Heart left ventricle (tissue), 16 donors: Measurements from ENCODE around the gene ISCU. TPM values are rescaled to one million over a fixed set of nuclear protein-coding genes. Genes with fewer than 3 reads are reported as not detected.

Source experiments
- ATAC-seq, 4 donors: fragments of 200-7000 bp; cut with Tn5 transposase; one replicate each; pipeline ENCODE4 v1.9.1; 2020 to 2022; ENCODE audit warnings: moderate library complexity in 4 of 4, mild to moderate bottlenecking in 3 of 4, moderate number of reproducible peaks in 1 of 4
- DNase-seq, 5 donors: peaks; one replicate each; pipeline ENCODE4 v3.0.0-alpha.2; 2020
- H3K27ac ChIP-seq, 12 donors: fragments of 200-600 bp; sonication (generic) in 4 of 12; one replicate each; pipeline versions ENCODE4 v1.5.0 to v1.8.0; 2016 to 2022; ENCODE audit warnings: mild to moderate bottlenecking in 2 of 12
- H3K27me3 ChIP-seq, 9 donors: fragments of 200-600 bp; sonication (generic) in 2 of 9; one replicate each; pipeline versions ENCODE4 v1.5.1 to v1.8.0; 2016 to 2022; ENCODE audit warnings: mild to moderate bottlenecking in 3 of 9
- H3K36me3 ChIP-seq, 9 donors: fragments of 200-600 bp; sonication (generic) in 2 of 9; one replicate each; pipeline versions ENCODE4 v1.5.0 to v1.8.0; 2018 to 2022; ENCODE audit warnings: mild to moderate bottlenecking in 2 of 9
- H3K4me1 ChIP-seq, 12 donors: fragments of 200-600 bp; sonication (generic) in 4 of 12; one replicate each; pipeline versions ENCODE4 v1.5.0 to v1.8.0; 2016 to 2022; ENCODE audit warnings: mild to moderate bottlenecking in 3 of 12
- H3K4me3 ChIP-seq, 12 donors: fragments of 200-600 bp; sonication (generic) in 4 of 12; one replicate each; pipeline versions ENCODE4 v1.5.0 to v1.8.0; 2017 to 2022; ENCODE audit warnings: mild to moderate bottlenecking in 9 of 12, moderate library complexity in 4 of 12
- H3K9me3 ChIP-seq, 12 donors: fragments of 200-600 bp; sonication (generic) in 4 of 12; one replicate each; pipeline versions ENCODE4 v1.5.0 to v1.8.0; 2016 to 2022; ENCODE audit warnings: mild to moderate bottlenecking in 1 of 12
- CTCF ChIP-seq, 12 donors: fragments of 200-600 bp; sonication (generic) in 4 of 12; IDR thresholded peaks; one replicate each; pipeline versions ENCODE4 v1.5.0 to v1.8.0; 2018 to 2022; ENCODE audit warnings: antibody characterized with exemption in 12 of 12, mild to moderate bottlenecking in 5 of 12
- POLR2A ChIP-seq, 2 donors: fragments of 450-650 bp; IDR thresholded peaks; one replicate each; pipeline ENCODE4 v1.6.1; 2017; ENCODE audit warnings: antibody characterized with exemption in 2 of 2, mild to moderate bottlenecking in 2 of 2, moderate library complexity in 2 of 2
- WGBS, 4 donors: extraction: QIAGEN DNeasy Blood & Tissue Kit in 2 of 4; methylation state at CpG; one replicate each; pipeline versions ENCODE4 v1.1.5 to v1.1.7; 2013 to 2018; 5-methylcytosine and 5-hydroxymethylcytosine counted together
- intact Hi-C, 10 donors: fragments of 100-400 bp; cut with DNase I; formaldehyde crosslinking; loops; one replicate each; pipeline versions ENCODE4 v1.11.1 to v1.14.2; 2022
- polyA plus RNA-seq, 2 donors: library from polyadenylated mRNA; stranded (reverse); fragments of 200-250 nt; gene quantifications; one replicate each; pipeline ENCODE4 v1.2.3, GENCODE V29; 2013
- total RNA-seq, 9 donors: library from RNA; depleted of rRNA in 2 of 9; stranded (reverse); fragments of >200 nt in 2 of 9; fragmentation: NEBNext Ultra II Directional in 3 of 9; extraction: Animal tissue kit (Norgen Biotek cat#: 25700) in 3 of 9; gene quantifications; one replicate each; pipeline versions ENCODE4 v1.1.0 to v1.2.4, GENCODE V29; 2016 to 2023
- donor health status: ischemic (EF 13 %, LVEDD 7.1; RV severe dilation, severe dysfunction).
- donor health status: healthy with polysubstance abuse.
- donor health status: DM: no; HTN: yes; CAD: no.
- donor health status: DM: no; HTN: no; CAD: no.
- donor health status: ischemic (EF 25% LVEDD 6.9; RV normal size, moderate dysfunction).
- donor health status: ischemic (EF 25% LVEDD 5.7; RV mildly dilated, moderate dysfunction).
- donor health status: healthy.
- donor health status: DM: yes; HTN: yes; CAD: no.
- donor health status: ischemic (EF 35%, LVEDD 5.7; RV mildly dilated, moderate dysfunction).
- donor health status: nonischemic (EF 11% LVEDD 7.7; RV severe dilation, severe dysfunction).
- donor health status: DM: yes; HTN: yes; CAD: no.
- donor health status: PGD.
- donor health status: ischemic (EF 29% LVEDD 5.4; RV normal size, mild dysfunction).
- donor health status: nonischemic (EF 23%, LVEDD 6.1; RV moderate dilation, normal function).

ISCU gene
- total and polyA plus RNA-seq, 11 donors: 203 to 632 (median 462) TPM

- H3K4me1 ChIP-seq: peaks cover 0 to 64% (median 36%) of the 10 kb centered on the region in 12 donors
- peak in 2 of 4 donors; percentile 8 to 29 for ATAC-seq
- intact Hi-C loops: loop anchor here in 8 of 10 donors (1.0 to 10.0 kb wide), 13 partner anchors 51 to 529 kb away; partner anchors contain the start of genes ALKBH2 (in 7 of the 8) and UNG (in 4 of the 8)
Measured at GRCh38 chr12:108565976-108566375, 3.6 kb downstream of the ISCU start.

GRCh38 chr12:108566452-108566851, 4.1 kb downstream of the ISCU start:
- H3K4me1 ChIP-seq: peaks cover 0 to 62% (median 38%) of the 10 kb centered on the region in 12 donors
- no peak for ATAC-seq
- peaks cover 0 to 69% (median 63%) of the 10 kb centered on the region in 9 donors for H3K36me3 ChIP-seq
- H3K27me3 ChIP-seq: no peaks in the 10 kb centered on the region
- WGBS, 4 donors: 81 to 96% (median 94%) methylated on average over 4 of the region's 4 CpGs
- peak overlapping the region in 11 of 12 donors; percentile 4 to 96 (median 52) for H3K27ac ChIP-seq
- TF ChIP-seq CTCF (IDR thresholded peaks at IDR 0.05) (no peak), POLR2A (IDR thresholded peaks at IDR 0.05) (no peak)
- intact Hi-C loops: loop anchor here in 8 of 10 donors (1.0 to 10.0 kb wide), 11 partner anchors 50 to 528 kb away; partner anchors contain the start of genes ALKBH2 (in 6 of the 8) and UNG (in 4 of the 8)
- no peak for DNase-seq
- no peak overlapping the region for H3K4me3 ChIP-seq
- no peaks in the 10 kb centered on the region for H3K9me3 ChIP-seq

More at GRCh38 chr12:108565976-108566375, 3.6 kb downstream of the ISCU start:
- Histone ChIP-seq H3K4me3 (no peak overlapping the region), H3K27ac (peak overlapping the region in 11 of 12 donors; percentile 4 to 96 (median 52)), H3K36me3 (peaks cover 0 to 69% (median 63%) of the 10 kb centered on the region in 9 donors), H3K27me3 (no peaks in the 10 kb centered on the region), H3K9me3 (no peaks in the 10 kb centered on the region)
- no peak for TF ChIP-seq CTCF (IDR thresholded peaks at IDR 0.05)
- no peak for TF ChIP-seq POLR2A (IDR thresholded peaks at IDR 0.05)
- peak; percentile 71 to 86 (median 82) for DNase-seq
- WGBS, 4 donors: 0 to 9% (median 6%) methylated on average over 2 of the region's 2 CpGs

GRCh38 chr12:108567406-108568337, 5.3 kb downstream of the ISCU start:
- intact Hi-C loops: loop anchor here in 8 of 10 donors (2.0 to 10.0 kb wide), 10 partner anchors 49 to 527 kb away; partner anchors contain the start of genes ALKBH2 (in 6 of the 8) and UNG (in 4 of the 8)
- Histone ChIP-seq H3K36me3 (peaks cover 0 to 69% (median 63%) of the 10 kb centered on the region in 9 donors), H3K4me1 (peaks cover 0 to 56% (median 34%) of the 10 kb centered on the region in 12 donors)

More at GRCh38 chr12:108567406-108568337, 5.3 kb downstream of the ISCU start:
- Histone ChIP-seq H3K27me3 (no peaks in the 10 kb centered on the region), H3K9me3 (no peaks in the 10 kb centered on the region), H3K4me3 (no peak overlapping the region), H3K27ac (peak overlapping the region in 4 of 12 donors; percentile 9 to 70 (median 40))
- TF ChIP-seq CTCF (IDR thresholded peaks at IDR 0.05) (no peak), POLR2A (IDR thresholded peaks at IDR 0.05) (no peak)
- DNase-seq: peak in 1 of 5 donors; percentile 3
- no peak for ATAC-seq
- 57 to 71% (median 68%) methylated on average over 7 of the region's 7 CpGs for WGBS, 4 donors
